Sigmoid colon (tissue), 4 donors: ENCODE data around the gene RAP1B.

Source experiments
- EP300 ChIP-seq, 4 donors: sonication (generic); formaldehyde crosslinking; IDR thresholded peaks; one replicate each; pipeline ENCODE4 v1.6.1; 2017; ENCODE audit warnings: antibody characterized with exemption in 4 of 4
- POLR2A ChIP-seq, 2 donors: fragments of 450-650 bp; IDR thresholded peaks; one replicate each; pipeline ENCODE4 v1.6.1; 2016; ENCODE audit warnings: antibody characterized with exemption in 2 of 2, mild to moderate bottlenecking in 2 of 2, moderate library complexity in 2 of 2
- POLR2AphosphoS5 ChIP-seq, 4 donors: sonication (generic); formaldehyde crosslinking; IDR thresholded peaks; one replicate each; pipeline ENCODE4 v1.6.1; 2017; ENCODE audit warnings: antibody characterized with exemption in 4 of 4
- TF ChIP-seq, protein P1 (sequence below), 4 experiments: fragments of 450-650 bp in 3 of 4; fragments of 200-600 bp in 1 of 4; IDR thresholded peaks; one replicate each; pipeline ENCODE4 v1.5.1; 2016 to 2019; ENCODE audit warnings: antibody characterized with exemption in 4 of 4, mild to moderate bottlenecking in 3 of 4, moderate library complexity in 2 of 4

DNA sequence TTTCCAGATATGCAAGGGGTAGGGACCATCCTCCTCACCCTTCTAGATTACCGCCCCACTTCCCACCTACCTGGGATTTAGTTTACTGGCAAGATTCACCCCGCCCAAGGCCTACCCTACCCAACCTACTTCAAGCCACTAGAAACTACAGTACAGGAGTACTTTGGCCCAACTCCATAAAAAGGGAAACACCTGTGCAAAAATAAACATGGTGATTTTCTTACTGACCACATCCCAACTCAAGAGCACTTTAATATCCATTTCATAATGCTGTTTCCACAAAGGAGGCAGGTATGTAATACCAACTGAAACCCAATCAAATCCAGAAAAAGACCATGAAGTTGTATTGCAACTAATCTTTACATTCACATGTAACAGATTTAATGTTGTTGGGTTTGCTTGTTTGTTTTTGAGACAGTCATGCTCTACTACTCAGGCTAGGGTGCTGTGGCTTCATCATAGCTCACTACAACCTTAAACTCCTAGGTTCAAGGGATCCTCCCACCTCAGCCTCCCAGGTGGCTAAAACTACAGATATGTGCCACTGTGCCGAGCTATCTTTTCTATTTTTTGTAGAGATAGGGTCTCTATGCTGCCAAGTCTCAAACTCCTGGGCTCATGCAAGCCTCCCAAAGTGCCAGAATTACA lies 41.7 kb upstream of the RAP1B start:
- TF ChIP-seq EP300 (IDR thresholded peaks at IDR 0.05) (no peak), POLR2A (IDR thresholded peaks at IDR 0.05) (no peak), POLR2AphosphoS5 (IDR thresholded peaks at IDR 0.05) (no peak)
- TF ChIP-seq, protein P1, sequence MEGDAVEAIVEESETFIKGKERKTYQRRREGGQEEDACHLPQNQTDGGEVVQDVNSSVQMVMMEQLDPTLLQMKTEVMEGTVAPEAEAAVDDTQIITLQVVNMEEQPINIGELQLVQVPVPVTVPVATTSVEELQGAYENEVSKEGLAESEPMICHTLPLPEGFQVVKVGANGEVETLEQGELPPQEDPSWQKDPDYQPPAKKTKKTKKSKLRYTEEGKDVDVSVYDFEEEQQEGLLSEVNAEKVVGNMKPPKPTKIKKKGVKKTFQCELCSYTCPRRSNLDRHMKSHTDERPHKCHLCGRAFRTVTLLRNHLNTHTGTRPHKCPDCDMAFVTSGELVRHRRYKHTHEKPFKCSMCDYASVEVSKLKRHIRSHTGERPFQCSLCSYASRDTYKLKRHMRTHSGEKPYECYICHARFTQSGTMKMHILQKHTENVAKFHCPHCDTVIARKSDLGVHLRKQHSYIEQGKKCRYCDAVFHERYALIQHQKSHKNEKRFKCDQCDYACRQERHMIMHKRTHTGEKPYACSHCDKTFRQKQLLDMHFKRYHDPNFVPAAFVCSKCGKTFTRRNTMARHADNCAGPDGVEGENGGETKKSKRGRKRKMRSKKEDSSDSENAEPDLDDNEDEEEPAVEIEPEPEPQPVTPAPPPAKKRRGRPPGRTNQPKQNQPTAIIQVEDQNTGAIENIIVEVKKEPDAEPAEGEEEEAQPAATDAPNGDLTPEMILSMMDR (IDR thresholded peaks at IDR 0.05), result no peak
